ENCODE data around the gene TNFSF13B.
"Not testable (repeated sequence)": the region's sequence is repeated elsewhere in the genome, so short reads cannot be mapped to it uniquely, and the experiment has no call there.

TNFSF13B gene

DNA sequence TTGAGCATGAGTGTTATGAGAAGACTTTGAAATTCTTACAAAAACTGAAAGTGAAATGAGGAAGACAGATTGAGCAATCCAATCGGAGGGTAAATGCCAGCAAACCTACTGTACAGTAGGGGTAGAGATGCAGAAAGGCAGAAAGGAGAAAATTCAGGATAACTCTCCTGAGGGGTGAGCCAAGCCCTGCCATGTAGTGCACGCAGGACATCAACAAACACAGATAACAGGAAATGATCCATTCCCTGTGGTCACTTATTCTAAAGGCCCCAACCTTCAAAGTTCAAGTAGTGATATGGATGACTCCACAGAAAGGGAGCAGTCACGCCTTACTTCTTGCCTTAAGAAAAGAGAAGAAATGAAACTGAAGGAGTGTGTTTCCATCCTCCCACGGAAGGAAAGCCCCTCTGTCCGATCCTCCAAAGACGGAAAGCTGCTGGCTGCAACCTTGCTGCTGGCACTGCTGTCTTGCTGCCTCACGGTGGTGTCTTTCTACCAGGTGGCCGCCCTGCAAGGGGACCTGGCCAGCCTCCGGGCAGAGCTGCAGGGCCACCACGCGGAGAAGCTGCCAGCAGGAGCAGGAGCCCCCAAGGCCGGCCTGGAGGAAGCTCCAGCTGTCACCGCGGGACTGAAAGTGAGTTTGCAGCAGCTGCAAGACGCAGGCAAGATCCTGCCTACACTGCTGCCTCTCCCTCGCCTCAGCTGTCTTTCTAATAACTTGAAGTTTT, at the start of gene TNFSF13B:
Gene TNFSF13B, plus strand, starts transcription at position 118 of the 728 bp plus-strand sequence. Its CDS starts 178 bp downstream, at position 296.
- no peak for DNase-seq

DNA sequence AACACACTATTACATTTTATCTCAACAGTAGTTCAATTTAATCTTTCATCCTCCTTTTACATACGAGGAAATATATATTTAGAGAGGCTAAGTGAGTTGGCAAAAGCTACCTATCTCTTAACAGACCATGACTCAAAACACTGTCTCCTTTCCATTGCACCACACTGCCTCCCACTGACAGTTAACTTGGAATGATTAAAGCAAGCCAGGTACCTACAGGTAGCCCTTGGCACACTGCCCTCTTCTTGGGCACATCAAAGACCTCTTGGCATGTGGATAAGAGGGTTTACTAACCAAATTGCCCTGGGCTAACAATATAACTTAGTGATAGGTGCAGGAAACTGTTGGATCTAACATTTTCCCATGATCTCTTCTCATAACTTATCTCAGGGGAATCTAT, 49.5 kb upstream of the TNFSF13B start:
- DNase-seq = peak; percentile 5

DNA sequence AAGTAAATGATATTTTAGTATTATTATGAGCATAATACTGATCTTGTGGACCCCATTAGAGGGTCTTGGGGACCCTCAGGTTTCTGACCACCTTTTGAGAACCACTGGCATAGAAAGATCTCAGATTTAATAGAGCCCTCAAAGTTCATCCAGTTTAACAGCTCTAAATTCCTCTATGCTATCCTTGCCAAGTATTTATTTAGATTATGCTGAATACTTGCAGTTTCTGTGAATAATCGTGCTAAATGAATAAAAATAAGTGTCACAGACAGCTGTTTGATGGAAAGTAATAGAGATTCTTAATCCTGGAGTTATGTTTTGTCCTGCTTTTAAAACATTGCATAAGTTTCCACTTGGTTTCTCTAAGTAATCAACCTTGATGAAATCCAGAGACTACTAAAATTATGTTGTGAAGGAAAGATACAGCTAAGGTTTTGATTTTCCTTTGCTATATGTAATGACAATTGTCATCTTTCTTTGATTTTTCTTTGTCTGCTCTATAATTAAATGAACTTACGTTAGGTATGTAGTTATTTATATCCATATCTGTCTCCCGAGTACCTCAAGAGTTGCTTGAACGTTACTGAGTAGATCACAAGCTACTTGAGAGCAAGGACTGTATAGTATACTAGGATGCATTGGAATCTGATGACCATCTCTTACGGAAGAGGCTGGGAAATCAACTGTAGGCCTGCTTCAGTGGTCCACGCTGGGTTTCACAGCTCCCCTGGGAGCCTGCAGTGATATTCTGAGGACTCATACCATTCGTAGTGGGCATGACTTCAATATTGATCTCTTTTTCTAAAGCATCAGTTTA, 45.6 kb upstream of the TNFSF13B start:
- DNase-seq = no peak

- DNase-seq = no peak
These were observed 44.1 kb upstream of the TNFSF13B start for GRCh38 chr13:108225440-108225839.

DNA sequence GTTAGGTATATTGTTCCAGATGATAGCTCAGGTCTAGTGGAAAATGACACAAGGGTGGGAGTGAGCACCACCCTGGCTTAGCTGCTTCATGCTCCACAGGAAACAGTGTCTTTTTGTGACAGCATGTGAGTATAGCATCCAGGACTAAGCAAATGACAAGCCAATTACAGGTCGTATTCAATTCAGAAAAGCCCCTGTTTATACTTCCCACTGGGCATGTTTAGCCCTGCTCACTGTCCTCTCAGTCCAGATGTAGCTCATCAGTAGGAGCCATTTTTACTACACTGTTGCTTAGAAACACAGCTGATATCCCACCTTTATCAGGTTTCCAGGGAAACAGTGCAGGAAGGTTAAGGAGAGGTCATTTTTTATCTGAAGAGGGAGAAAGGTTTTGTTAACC, 43.3 kb upstream of the TNFSF13B start:
- DNase-seq = peak; percentile 7

- no peak for DNase-seq
These were observed 41.8 kb upstream of the TNFSF13B start for GRCh38 chr13:108227651-108228272.

- no peak for DNase-seq
These were observed 39.1 kb upstream of the TNFSF13B start for GRCh38 chr13:108230377-108230776.

GRCh38 chr13:108249150-108249549, 20.4 kb upstream of the TNFSF13B start:
- DNase-seq = no peak

DNA sequence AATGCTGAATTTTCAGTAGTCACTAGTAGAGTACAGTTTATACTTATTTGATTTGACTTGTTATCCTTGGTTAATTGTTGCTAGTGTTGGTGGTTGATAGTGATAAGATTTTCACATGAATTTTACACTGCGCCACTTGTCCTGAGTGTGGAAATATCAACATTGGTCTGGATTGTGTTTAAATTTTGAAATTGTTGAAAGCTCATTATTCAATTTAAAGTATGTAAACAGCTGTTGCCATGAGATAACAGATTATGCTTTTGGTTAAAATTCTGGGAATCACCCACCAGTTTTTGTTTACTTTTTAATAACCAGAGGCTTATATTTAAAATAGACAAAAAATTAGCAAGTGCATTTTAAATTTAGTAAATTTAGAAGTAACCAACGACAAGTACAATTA, 12.3 kb upstream of the TNFSF13B start:
- DNase-seq = no peak

GRCh38 chr13:108263621-108264355, 5.7 kb upstream of the TNFSF13B start:
- DNase-seq = no peak

DNA sequence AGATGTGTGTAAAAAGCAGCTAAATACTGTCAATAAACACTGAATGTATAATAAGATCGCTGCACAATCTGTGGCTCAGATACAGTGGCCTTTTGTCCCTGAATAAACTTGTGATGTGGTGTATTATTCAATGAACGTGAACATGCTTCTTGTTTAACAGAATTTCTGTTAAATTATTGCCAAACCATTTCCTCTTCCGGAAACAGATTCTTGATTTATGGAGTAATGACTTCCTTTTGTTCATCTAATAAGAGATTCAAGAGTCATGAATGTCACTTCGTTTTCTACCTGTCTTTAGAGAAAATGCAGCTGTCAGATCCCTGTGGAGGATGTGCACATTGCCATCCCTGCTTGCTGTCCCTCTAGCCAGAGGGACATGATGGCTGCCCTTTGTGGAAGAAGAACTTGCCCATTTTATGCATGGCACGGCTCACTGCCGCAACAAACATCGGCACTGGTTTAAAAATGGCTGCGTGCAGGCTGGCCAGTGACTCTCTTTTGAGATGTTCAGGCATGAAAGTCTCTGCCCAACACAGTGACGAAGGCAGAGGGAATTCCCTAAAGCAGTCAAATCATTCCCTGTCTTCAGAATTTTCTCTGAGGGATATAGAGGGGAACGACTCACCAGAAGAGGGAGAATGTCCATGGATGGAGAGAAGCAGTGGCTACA, 3.1 kb upstream of the TNFSF13B start:
- DNase-seq = no peak

DNA sequence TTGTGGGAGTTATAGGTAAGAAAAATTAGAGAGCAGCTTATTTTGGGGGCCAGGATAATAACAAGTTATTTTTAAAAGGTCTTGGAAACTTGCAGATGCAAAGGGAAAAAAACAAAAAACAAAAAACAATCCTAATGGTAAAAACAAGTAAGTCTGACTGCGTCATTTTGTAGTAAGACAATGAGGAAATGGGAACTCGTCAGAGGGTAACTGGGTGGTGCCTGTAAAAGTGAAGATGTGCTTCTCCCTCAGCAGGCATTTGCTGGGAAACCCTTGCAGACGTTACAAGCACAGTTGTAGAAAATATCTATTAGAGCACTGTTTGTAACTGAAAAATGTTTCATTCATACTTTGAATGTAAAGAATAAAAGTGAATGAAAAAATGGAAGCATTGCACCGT, 2.2 kb upstream of the TNFSF13B start:
- no peak for DNase-seq

DNA sequence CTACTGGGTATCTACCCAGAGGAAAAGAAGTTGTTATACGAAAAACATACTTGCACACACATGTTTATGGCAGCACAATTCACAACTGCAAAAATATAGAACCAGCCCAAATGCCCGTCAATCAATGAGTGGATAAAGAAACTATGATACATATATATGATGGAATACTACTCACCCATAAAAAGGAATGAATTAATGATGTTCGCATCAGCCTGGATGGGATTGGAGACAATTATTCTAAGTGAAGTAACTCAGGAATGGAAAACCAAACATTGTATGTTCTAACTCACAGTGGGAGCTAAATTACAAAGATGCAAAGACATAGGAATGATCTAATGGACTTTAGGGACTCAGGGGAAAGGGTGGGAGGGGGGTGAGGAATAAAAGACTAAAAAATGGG, 1.7 kb upstream of the TNFSF13B start:
- DNase-seq = not testable (repeated sequence)

DNA sequence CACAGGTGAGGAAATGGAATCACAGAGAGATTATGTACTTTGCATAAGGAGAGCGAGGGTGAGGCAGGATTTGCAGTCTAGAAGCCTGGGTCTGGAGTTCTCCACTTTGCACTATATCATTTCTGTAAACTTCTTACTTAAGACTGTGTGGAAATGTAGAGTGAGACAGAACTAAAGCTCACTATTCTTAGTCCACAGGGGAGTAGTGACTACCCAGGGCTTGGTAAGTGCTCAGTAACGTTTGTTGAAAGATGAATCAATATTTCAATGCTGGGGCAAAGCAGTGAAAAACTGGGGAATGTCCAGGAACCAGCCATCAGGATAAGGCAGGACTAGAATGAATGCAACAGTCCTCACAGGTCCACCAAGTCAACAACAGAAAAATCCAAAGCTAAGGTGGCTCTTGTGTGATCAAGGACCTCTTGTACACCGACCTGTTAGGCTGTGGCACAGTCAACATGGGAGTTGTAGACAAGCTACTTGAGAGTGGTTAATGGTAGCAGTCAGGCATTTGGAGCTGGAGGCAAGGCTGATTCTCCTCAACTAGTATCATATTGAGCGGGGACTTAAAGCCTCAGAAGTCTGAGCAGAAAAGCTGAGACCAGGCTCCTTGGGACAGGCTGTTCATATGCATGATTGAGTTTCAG, 929 bp upstream of the TNFSF13B start:
- DNase-seq = no peak

DNA sequence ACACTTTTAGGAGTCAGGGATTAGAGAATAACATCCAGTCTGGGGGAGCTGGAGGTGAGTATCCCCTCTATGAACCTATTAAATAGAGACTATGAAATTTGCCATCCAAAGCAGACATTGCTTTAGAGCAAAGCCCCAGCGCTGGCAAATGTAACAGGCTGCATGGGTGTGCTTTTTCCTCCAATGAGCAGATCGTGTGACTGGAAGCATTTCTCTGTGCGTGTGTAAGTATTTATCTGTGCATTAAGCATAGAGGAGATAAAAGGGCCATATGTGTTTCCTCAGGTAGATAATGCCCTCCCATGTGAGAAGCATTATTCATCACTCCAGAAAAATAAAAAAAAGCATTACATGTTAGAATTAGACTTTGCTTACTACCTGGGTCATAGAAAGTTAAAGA, 924 bp downstream of the TNFSF13B start:
- no peak for DNase-seq

GRCh38 chr13:108272333-108272732, 2.8 kb downstream of the TNFSF13B start:
- no peak for DNase-seq

DNA sequence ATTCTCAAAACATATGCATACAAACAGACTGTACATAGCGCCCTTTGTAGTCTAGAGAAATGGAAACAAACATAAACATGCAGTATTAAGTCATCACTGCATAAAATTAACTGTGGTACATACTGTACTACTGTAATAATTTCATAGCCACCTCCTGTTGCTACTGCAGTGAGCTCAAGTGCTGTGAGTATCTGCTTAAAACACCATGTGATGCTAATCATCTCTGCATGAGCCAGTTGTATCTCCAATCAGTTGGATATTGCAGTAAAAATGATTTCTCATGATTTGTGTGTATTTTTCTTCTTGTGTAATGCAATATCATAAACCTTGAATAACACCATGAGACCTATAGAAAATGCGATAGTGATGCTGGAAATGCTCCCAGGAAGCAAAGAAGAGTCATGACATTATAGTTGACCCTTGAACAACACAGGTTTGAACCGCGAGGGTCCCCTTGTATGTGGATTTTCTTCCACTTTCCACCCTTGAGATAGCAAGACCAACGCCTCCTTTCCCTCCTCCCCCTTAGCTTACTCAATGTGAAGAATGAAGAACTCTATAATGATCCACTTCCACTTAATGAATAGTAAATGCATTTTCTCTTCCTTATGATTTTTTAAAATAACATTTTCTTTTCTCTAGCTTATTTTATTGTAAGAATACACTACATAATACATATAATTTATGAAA, 4.1 kb downstream of the TNFSF13B start:
- no peak for DNase-seq

GRCh38 chr13:108274718-108275117, 5.2 kb downstream of the TNFSF13B start:
- DNase-seq = no peak

DNA sequence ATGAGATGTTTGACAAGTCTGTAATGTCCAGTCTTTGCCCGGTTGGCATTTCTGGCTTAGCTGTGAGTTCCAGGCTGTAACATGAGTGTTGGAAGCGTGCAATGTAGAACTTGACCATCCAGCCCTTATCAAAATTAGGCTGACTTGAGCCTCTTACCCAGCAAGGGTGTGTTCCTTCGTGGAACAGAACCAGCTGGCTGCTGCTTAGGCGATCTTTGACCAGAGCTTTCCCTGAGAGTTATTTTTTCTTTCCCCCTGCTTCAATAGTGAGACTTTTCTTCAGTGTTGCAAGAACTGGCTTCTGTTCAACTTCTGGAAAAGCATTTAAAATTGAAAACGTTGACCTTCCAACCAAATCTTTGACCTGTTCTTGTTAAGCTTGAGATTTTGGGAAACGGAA, 6.5 kb downstream of the TNFSF13B start:
- no peak for DNase-seq

GRCh38 chr13:108278466-108278865, 8.9 kb downstream of the TNFSF13B start:
- DNase-seq = no peak

- DNase-seq = no peak
These were observed 12.4 kb downstream of the TNFSF13B start for GRCh38 chr13:108281901-108282300.

Measured in DMS153 (cell line).